ENCODE measurements around the gene C6orf163. TPM values are rescaled to one million over a fixed set of nuclear protein-coding genes. Genes with fewer than 3 reads are reported as not detected.

Gene C6orf163
- total RNA-seq, result 1.5 and 2.1 TPM in 2 replicates

DNA sequence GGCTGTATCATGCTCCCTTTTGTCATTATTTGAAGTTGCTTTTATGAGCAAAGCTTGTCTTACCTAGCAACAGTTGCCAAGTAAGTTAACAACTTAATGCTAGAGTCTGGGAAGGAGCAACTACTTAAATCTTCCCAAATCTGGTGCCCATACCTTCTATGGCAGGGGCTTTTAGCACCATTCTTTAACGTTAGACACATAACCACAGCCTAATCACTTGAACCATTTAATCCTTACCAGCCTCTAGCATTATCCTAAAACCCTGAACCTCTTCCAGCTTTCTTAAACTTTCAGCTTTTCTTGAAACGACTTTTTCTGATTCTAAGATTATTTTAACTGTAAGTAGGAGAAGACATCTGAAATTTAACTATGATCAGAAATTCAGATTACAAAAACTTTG is at the start of gene C6orf163:
Gene C6orf163 (plus strand): TSS at position 83 of the 400 bp plus-strand sequence. CDS start 287 bp downstream, at position 370.

DNA sequence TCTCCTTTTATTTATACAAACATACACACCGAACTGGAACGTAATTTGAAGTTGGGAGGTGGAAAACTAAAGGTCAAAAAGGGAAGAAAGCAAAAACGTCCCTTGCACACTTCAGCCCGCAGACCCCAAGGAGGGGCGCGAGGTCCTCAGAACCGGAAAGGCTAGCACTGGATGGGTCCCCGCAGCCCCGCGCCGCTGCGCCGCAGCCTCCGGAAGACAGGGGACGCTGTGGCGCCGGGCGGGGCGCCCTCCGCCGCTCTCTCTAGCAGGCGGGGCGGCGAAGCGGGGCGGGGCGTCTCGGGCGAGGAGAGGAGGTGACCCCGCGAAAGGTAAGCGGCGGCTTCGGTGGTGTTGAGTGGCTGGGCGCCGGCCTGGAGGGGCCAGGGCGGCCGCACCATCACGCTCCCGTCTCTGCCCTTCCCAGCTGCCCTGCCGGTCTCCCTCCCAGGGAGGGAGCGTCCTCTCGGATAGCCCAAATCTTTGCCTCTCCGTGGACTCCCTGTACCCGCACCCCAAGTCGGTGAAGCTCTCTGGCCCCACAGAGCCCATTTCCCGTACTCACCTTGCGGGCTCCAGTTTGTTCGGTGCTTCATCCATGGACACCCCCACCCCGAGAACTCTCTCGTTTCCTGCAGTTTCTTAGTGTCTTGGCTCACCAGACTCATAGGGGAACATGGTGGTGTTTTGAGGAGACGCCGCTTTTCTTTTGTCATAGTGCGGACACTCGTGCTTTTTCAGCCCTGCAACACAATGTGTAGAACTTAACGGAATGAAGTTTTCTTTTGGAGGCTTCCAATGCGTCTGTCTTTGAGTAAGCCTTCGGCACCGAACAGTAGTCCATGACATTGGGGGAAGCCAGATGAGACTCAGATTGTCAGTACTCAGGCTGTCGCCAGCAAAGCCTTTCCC is 22.1 kb upstream of the C6orf163 start, which contains the start of gene SMIM8:
Gene SMIM8 (plus strand): TSS at position 285 of the 909 bp plus-strand sequence. CDS start 14,444 bp downstream, outside the sequence.

DNA sequence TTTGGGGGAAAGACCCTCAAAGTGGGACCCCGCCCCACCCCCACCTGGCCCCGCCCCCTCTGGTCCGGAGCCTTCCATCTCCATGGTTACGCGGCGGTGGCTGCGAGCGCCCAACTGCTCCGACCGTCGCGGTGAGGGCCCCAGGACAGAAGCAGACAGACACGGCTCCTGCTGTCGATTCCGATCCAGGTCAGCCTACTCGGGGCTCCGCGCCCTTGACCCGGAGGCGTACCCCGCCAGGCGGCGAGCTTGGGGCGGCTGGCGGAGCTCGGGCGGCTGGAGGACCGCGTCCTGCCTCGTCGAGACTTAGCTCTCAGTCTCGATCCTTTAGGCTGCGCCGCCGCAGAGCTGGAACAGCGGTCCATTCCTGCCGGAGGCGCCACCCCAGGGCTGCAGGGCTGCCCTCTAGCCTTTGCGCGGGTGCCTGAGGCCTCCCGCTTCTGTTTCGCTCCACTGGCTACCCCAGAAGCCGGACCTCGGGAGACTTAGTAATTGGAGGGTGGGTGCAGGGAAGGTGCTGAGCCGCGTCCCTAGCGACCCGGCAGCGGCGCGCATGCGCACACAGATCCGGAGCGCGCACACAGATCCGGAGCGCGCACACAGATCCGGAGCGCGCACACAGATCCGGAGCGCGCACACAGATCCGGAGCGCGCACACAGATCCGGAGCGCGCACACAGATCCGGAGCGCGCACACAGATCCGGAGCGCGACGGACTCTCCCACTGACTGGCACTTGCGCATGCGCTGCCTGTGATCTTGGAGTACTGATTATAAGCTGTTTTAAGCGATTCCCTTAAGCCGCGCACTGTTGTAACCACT is 63.5 kb downstream of the C6orf163 start, which contains the start of gene CFAP206:
Gene CFAP206 (plus strand): TSS at position 72 of the 820 bp plus-strand sequence. CDS start 1,868 bp downstream, outside the sequence.

Other genes with a start within 250 kb of the C6orf163 start
- not detected in 2 replicates for gene CGA, start 249.7 kb upstream of the C6orf163 start, total RNA-seq
- gene ZNF292, start 189.2 kb upstream of the C6orf163 start, total RNA-seq, result 13.9 and 18.7 TPM in 2 replicates
- 4.4 and 5.5 TPM in 2 replicates for gene SMIM8, start 22.2 kb upstream of the C6orf163 start, total RNA-seq
- not detected in 2 replicates for gene GJB7, start 15.5 kb upstream of the C6orf163 start, total RNA-seq
- 0.31 and 0.79 TPM in 2 replicates for gene CFAP206, start 63.2 kb downstream of the C6orf163 start, total RNA-seq
- 15.7 and 18.4 TPM in 2 replicates for gene SLC35A1, start 128.2 kb downstream of the C6orf163 start, total RNA-seq
- gene RARS2, start 245.2 kb downstream of the C6orf163 start, total RNA-seq, result 47.3 and 47.6 TPM in 2 replicates
- gene ORC3, start 245.3 kb downstream of the C6orf163 start, total RNA-seq, result 24.0 and 25.9 TPM in 2 replicates

Data from aortic smooth muscle cell (primary cell).